Parathyroid adenoma (tissue), 2 donors: Measurements from ENCODE around the gene EEF1G.
"Not testable (repeated sequence)": the region's sequence is repeated elsewhere in the genome, so short reads cannot be mapped to it uniquely, and the experiment has no call there.

ENCODE experiments used
- H2AFZ ChIP-seq: fragments of 300-600 bp; sonication (generic); one replicate; pipeline ENCODE4 v1.7.0; 2017; ENCODE audit warnings: antibody characterized with exemption, mild to moderate bottlenecking
- H3K27ac ChIP-seq: fragments of 300-600 bp; sonication (generic); one replicate; pipeline ENCODE4 v1.7.0; 2017
- H3K27me3 ChIP-seq: fragments of 300-600 bp; sonication (generic); one replicate; pipeline ENCODE4 v1.7.0; 2017; ENCODE audit warnings: low read length; ENCODE audit not compliant: control insufficient read depth, insufficient read depth
- H3K36me3 ChIP-seq: fragments of 300-600 bp; sonication (generic); one replicate; pipeline ENCODE4 v1.7.0; 2017; ENCODE audit warnings: low read length; ENCODE audit not compliant: control insufficient read depth, insufficient read depth
- H3K4me1 ChIP-seq: fragments of 300-600 bp; sonication (generic); one replicate; pipeline ENCODE4 v1.7.0; 2017; ENCODE audit warnings: control low read depth
- H3K4me2 ChIP-seq: fragments of 300-600 bp; sonication (generic); one replicate; pipeline ENCODE4 v1.7.0; 2017; ENCODE audit warnings: low read length
- H3K4me3 ChIP-seq: fragments of 300-600 bp; sonication (generic); one replicate; pipeline ENCODE4 v1.7.0; 2017; ENCODE audit warnings: low read depth, low read length
- H3K79me2 ChIP-seq: fragments of 300-600 bp; sonication (generic); one replicate; pipeline ENCODE4 v1.7.0; 2017; ENCODE audit warnings: control low read depth
- H3K9ac ChIP-seq: fragments of 300-600 bp; sonication (generic); one replicate; pipeline ENCODE4 v1.7.0; 2017; ENCODE audit warnings: mild to moderate bottlenecking
- H3K9me3 ChIP-seq: fragments of 300-600 bp; sonication (generic); one replicate; pipeline ENCODE4 v1.7.0; 2017; ENCODE audit warnings: low read length; ENCODE audit not compliant: control insufficient read depth
- TF ChIP-seq, protein P1 (sequence below): fragments of 300-600 bp; sonication (generic); IDR thresholded peaks from one replicate; pipeline ENCODE4 v1.7.0; 2017; ENCODE audit warnings: antibody characterized with exemption, mild to moderate bottlenecking
- donor health status: primary hyperparathyroidism.

EEF1G gene

DNA sequence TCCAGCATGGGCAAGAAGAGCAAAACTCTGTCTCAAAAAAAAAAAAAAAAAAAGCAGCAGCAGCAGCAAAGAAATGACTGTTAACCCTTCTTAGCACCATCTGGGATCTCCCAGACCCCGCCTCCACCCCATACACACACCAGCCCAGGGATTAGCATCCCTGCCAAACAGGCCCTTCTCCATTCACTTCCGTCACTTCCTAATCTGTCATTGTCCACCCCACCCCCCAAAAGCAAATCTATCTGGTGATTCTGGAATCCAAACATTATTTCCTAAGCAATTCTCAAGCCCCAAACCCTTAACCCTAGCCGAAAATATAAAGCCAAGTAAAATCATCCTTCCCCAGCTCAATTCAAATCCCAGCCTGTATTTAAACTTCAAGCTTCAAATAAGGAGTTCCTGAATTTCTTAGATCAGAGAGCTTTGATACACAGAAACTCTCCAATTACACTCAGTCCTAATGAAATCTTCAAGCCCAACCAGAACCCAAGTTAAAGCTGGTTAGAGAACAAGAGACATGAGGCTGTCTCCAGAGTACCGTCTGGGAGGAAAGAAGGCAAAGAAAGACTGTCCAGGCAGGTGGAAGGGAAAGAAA is 21.1 kb downstream of the EEF1G start:
- Histone ChIP-seq H3K4me2 (peak overlapping the region; percentile 57), H3K4me1 (peaks cover 43% of the 10 kb centered on the region), H3K4me3 (peak overlapping the region; percentile 23), H3K36me3 (no peaks in the 10 kb centered on the region), H3K9me3 (no peaks in the 10 kb centered on the region), H3K9ac (no peak overlapping the region), H2AFZ (peak overlapping the region; percentile 84), H3K79me2 (no peaks in the 10 kb centered on the region), H3K27ac (peak overlapping the region; percentile 98), H3K27me3 (no peaks in the 10 kb centered on the region)
- TF ChIP-seq, protein P1, sequence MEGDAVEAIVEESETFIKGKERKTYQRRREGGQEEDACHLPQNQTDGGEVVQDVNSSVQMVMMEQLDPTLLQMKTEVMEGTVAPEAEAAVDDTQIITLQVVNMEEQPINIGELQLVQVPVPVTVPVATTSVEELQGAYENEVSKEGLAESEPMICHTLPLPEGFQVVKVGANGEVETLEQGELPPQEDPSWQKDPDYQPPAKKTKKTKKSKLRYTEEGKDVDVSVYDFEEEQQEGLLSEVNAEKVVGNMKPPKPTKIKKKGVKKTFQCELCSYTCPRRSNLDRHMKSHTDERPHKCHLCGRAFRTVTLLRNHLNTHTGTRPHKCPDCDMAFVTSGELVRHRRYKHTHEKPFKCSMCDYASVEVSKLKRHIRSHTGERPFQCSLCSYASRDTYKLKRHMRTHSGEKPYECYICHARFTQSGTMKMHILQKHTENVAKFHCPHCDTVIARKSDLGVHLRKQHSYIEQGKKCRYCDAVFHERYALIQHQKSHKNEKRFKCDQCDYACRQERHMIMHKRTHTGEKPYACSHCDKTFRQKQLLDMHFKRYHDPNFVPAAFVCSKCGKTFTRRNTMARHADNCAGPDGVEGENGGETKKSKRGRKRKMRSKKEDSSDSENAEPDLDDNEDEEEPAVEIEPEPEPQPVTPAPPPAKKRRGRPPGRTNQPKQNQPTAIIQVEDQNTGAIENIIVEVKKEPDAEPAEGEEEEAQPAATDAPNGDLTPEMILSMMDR: no peak

DNA sequence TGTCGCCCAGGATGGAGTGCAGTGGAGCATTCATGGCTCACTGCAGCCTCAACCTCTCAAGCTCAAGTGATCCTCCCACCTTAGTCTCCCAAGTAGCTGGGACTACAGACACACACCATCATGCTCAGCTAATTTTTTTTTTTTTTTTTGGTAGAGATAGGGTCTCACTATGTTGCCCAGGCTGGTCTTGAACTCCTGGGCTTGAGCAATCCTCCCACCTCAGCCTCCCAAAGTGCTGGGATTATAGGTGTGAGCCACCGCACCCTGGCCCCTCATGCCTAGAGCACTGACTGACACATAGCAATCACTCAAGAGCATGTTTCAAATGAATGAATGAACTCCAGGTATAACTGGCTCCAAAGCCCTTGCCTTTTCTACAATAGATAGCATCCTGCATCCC is 23.2 kb downstream of the EEF1G start:
- H3K36me3 ChIP-seq, H2AFZ ChIP-seq, H3K4me3 ChIP-seq, H3K79me2 ChIP-seq, H3K27me3 ChIP-seq, H3K9me3 ChIP-seq, H3K27ac ChIP-seq, H3K4me2 ChIP-seq, H3K9ac ChIP-seq: not testable (repeated sequence)
- peaks cover 27% of the 10 kb centered on the region for H3K4me1 ChIP-seq

DNA sequence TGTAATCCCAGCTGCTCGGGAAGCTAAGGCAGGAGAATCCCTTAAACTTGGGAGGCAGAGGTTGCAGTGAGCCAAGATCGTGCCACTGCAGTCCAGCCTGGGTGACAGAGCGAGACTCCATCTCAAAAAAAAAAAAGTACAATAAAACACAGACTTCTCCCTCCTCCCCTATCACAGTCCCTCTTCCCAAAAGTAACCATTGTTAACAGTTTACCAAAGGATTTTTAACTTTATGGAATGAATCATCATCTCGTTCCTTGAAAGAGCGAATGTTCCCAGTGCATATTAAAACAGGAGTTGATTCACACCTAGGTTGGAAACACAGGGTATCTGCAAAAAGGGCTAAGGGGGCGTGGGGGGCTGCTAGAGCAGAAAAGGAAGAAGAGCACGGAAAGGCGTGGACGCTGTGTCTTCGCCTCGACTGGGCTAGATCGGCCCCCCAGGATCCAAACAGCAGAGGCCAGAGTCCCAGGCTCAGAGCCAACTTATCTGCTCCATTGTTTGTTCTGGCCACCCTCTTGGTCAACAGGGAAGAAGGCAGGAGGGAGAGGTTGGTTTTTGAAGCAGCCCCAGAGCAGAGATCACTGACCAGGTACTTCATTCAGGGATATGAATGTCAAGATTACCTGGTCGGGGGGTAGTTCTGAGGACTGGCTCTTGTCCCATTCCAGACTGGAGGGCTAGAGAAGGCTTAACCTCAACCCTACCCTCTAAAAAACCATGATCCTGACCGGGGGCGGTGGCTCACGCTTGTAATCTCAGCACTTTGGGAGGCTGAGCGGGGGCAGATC is 25.0 kb downstream of the EEF1G start:
- no peak overlapping the region for H2AFZ ChIP-seq
- H3K79me2 ChIP-seq: peaks cover 3% of the 10 kb centered on the region
- TF ChIP-seq, protein P1: no peak
- H3K4me2 ChIP-seq: no peak overlapping the region
- no peaks in the 10 kb centered on the region for H3K9me3 ChIP-seq
- H3K4me1 ChIP-seq: peaks cover 11% of the 10 kb centered on the region
- H3K27me3 ChIP-seq: no peaks in the 10 kb centered on the region
- H3K9ac ChIP-seq: no peak overlapping the region
- no peak overlapping the region for H3K4me3 ChIP-seq
- H3K36me3 ChIP-seq: no peaks in the 10 kb centered on the region
- no peak overlapping the region for H3K27ac ChIP-seq

DNA sequence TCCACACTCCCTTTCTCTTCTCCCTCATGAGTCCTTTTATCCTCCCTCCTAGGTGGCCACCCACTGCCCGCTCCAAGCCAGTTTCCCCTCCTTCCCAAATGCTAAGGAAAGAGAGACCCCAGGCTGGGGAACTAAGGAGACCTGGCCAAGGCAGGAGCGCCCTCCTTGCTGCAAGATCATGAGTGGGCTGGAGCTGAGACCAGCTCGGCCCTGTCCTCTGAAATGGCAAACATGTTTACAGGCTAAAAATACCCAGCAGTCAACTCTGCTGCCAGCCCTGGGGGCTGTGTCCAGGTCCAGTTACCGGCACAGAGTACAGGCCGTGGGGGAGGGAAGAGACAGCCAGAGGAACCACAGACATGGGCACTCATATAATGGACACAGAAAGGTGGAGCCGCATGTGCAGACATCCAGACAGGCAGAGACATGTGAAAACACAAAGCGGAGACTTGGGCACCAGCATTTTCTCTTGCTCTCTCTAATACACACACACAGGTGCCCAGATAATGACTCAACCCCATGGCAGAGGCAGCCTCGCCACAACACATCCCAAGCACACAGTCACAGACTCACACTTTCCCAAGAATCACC is 25.9 kb downstream of the EEF1G start:
- TF ChIP-seq, protein P1: no peak
- H3K27me3 ChIP-seq: no peaks in the 10 kb centered on the region
- no peak overlapping the region for H2AFZ ChIP-seq
- H3K36me3 ChIP-seq: no peaks in the 10 kb centered on the region
- H3K79me2 ChIP-seq: peaks cover 7% of the 10 kb centered on the region
- peak overlapping the region; percentile 22 for H3K4me2 ChIP-seq
- H3K4me3 ChIP-seq: no peak overlapping the region
- H3K9ac ChIP-seq: no peak overlapping the region
- no peak overlapping the region for H3K27ac ChIP-seq
- H3K9me3 ChIP-seq: no peaks in the 10 kb centered on the region
- peaks cover 5% of the 10 kb centered on the region for H3K4me1 ChIP-seq

DNA sequence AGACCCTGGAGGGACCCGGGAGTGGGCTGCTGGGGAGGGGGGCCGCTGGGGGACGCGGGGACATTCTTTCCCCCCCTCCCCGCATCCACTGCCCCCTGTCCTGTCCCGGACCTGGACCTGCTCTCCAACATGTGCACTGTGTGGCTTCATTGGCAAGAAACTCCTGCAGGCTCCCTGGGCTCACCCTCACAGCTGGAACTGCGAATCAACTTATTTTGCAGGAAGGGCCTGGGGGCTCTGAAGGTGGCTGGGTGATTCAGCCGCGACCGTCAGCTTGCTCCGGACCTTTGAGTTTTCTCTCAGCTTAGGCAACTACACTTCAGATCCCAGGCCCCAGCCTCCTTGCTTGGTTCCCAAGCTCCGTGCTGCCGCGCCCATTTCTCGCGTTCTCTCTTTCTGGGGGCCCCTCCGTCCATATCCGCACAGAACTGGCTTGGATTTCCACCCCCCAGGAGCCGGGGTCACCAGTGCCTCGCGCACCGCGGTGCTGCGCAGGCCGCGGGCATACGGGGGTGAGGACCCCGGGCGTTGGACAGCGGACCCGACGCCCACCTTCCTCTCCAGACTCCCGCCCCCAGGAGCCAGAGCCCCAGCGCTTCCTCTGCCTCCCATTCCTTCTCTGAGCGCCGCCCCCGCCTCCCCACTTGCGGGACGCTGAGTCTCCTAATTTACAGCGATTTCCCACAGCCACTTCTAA is 26.6 kb downstream of the EEF1G start:
- TF ChIP-seq, protein P1: no peak
- Histone ChIP-seq H3K9ac (no peak overlapping the region), H3K4me1 (peaks cover 2% of the 10 kb centered on the region)

More for the DNA sequence above, 26.6 kb downstream of the EEF1G start:
- Histone ChIP-seq H3K36me3 (no peaks in the 10 kb centered on the region), H3K9me3 (no peaks in the 10 kb centered on the region), H3K4me2 (peak overlapping the region; percentile 58), H3K27ac (no peak overlapping the region), H3K79me2 (peaks cover 11% of the 10 kb centered on the region), H2AFZ (peak overlapping the region; percentile 62), H3K4me3 (peak overlapping the region; percentile 47), H3K27me3 (no peaks in the 10 kb centered on the region)
